ENCODE results near the gene RNF6. TPM values are rescaled to one million over a fixed set of nuclear protein-coding genes. Genes with fewer than 3 reads are reported as not detected.

The RNF6 gene
- total RNA-seq, 2 experiments from 2014 or later = 25.6 to 30.0 TPM

GRCh38 chr13:26163812-26164211 lies 58.3 kb downstream of the RNF6 start:
- intact Hi-C loops (cut with micrococcal nuclease; ENCODE audit: unreplicated experiment) = no loop called here
- Histone ChIP-seq H3K4me2 (ENCODE audit: low read length) (no peak overlapping the region), H3K27ac (ENCODE audit: low read depth, low read length, poor library complexity, severe bottlenecking) (no peak overlapping the region), H3K4me1 (ENCODE audit: insufficient read depth, low read length, poor library complexity, severe bottlenecking) (no peaks in the 10 kb centered on the region), H3K9me3 (ENCODE audit: low read length) (no peaks in the 10 kb centered on the region), H2AFZ (ENCODE audit: low read length) (no peak overlapping the region), H3K36me3 (ENCODE audit: insufficient read depth, low read length) (no peaks in the 10 kb centered on the region), H3K4me3 (ENCODE audit: low read depth, low read length, poor library complexity, severe bottlenecking) (no peak overlapping the region), H3K79me2 (ENCODE audit: insufficient read depth, low read depth, low read length) (no peaks in the 10 kb centered on the region), H3K9me2 (ENCODE audit: insufficient read depth, low read length) (no peaks in the 10 kb centered on the region), H4K20me1 (ENCODE audit: insufficient read depth, low read length) (no peaks in the 10 kb centered on the region)
- DNase-seq (ENCODE audit: low spot score) = no peak
- POLR2A ChIA-PET = no interaction called here
- CTCF ChIA-PET (ENCODE audit: unreplicated experiment) = no interaction called here
- BruUV-seq (replicated peaks) = no TSS peak
- no peak for TF ChIP-seq EZH2phosphoT487 (IDR thresholded peaks at IDR 0.05; ENCODE audit: borderline replicate concordance, low read depth, low read length)
- TF ChIP-seq CTCF (conservative IDR thresholded peaks at IDR 0.05; ENCODE audit: low read length) = no peak

Other genes starting within 250 kb of the RNF6 start
- gene SHISA2, start 170.3 kb downstream of the RNF6 start, total RNA-seq (2014; rRNA removed; shearing (Covaris generic)) = not detected in 2 replicates
- not detected in 2 replicates for gene SHISA2, start 170.3 kb downstream of the RNF6 start, total RNA-seq (2022)
- gene CDK8, start 31.8 kb upstream of the RNF6 start, total RNA-seq (2014; rRNA removed; shearing (Covaris generic)) = 11.6 and 16.8 TPM in 2 replicates
- gene CDK8, start 31.8 kb upstream of the RNF6 start, total RNA-seq (2022) = 20.4 and 22.3 TPM in 2 replicates

Measured in OCI-LY7 (cell line).